Measurements from ENCODE around the gene EXOC4.

The EXOC4 gene

GRCh38 chr7:134114992-134115391 lies 862.1 kb downstream of the EXOC4 start:
- DNase-seq: no peak
